ENCODE data around the gene ELN. TPM values are rescaled to one million over a fixed set of nuclear protein-coding genes. Genes with fewer than 3 reads are reported as not detected.
"Not testable (repeated sequence)": the region's sequence is repeated elsewhere in the genome, so short reads cannot be mapped to it uniquely, and the experiment has no call there.

The ELN gene
- polyA plus RNA-seq, result 54.4 TPM
- long read RNA-seq, donor 1, partial matches to known transcripts, result 28 of 33 reads
- long read RNA-seq, donor 1, other reads (novel, unspliced or antisense), result 0 of 33 reads
- long read RNA-seq, donor 2, partial matches to known transcripts, result 28 of 31 reads
- long read RNA-seq, donor 2, other reads (novel, unspliced or antisense), result 0 of 31 reads
- long read RNA-seq, donor 3, partial matches to known transcripts, result 0 of 5 reads
- long read RNA-seq, donor 3, other reads (novel, unspliced or antisense), result 0 of 5 reads
- long read RNA-seq, donor 4, result 0 reads
- long read RNA-seq, donor 5, partial matches to known transcripts, result 0 of 5 reads
- long read RNA-seq, donor 5, other reads (novel, unspliced or antisense), result 0 of 5 reads
- long read RNA-seq, donor 6, partial matches to known transcripts, result 0 of 4 reads
- long read RNA-seq, donor 6, other reads (novel, unspliced or antisense), result 0 of 4 reads
- long read RNA-seq, donor 7, partial matches to known transcripts, result 0 of 2 reads
- long read RNA-seq, donor 7, other reads (novel, unspliced or antisense), result 0 of 2 reads
- long read RNA-seq, donor 8, result 0 reads
- long read RNA-seq, donor 9, partial matches to known transcripts, result 23 of 24 reads
- long read RNA-seq, donor 9, other reads (novel, unspliced or antisense), result 0 of 24 reads
- long read RNA-seq, donor 10, partial matches to known transcripts, result 0 of 2 reads
- long read RNA-seq, donor 10, other reads (novel, unspliced or antisense), result 0 of 2 reads
- long read RNA-seq, donor 11, partial matches to known transcripts, result 0 of 3 reads
- long read RNA-seq, donor 11, other reads (novel, unspliced or antisense), result 0 of 3 reads

DNA sequence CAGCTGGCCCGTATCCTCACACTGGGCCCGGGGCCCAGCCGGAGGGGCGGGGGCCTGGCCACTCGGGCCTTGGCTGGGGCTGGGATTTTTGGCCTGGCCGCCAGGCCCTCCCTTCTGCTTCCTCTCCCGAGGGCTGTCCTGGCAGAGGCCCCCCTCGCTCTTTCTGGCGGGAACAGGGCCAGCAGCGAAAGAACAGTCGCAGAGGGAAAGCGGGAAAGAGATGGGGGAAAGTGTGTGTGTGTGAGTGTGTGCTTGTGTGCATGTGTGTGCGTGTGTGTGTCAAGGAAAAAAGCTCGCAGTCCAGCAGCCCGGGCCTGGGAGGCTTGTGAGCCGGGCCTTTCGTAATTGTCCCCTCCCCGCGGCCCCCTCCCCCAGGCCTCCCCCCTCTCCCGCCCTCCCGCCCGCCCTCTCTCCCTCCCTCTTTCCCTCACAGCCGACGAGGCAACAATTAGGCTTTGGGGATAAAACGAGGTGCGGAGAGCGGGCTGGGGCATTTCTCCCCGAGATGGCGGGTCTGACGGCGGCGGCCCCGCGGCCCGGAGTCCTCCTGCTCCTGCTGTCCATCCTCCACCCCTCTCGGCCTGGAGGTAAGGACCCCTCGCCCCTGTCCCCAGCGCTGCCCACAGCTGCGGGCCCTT, at the start of gene ELN:
ELN (plus strand) TSS at position 491 of the 638 bp plus-strand sequence; CDS start at position 506, 15 bp downstream.
- H3K9me3 ChIP-seq (ENCODE audit: control insufficient read depth, low read depth, low read length), result no peaks in the 10 kb centered on the region
- H3K27ac ChIP-seq (ENCODE audit: low read length), result peak within 1 kb of the TSS; percentile 42
- H3K27me3 ChIP-seq (ENCODE audit: control insufficient read depth, insufficient read depth, low read length), result peaks cover 22% of the 10 kb centered on the region
- DNase-seq, result peak; percentile 58 to 62
- no peaks in the 10 kb centered on the region for H3K36me3 ChIP-seq (ENCODE audit: control insufficient read depth, insufficient read depth, low read length)
- peaks cover 7% of the 10 kb centered on the region for H3K4me1 ChIP-seq (ENCODE audit: control insufficient read depth, insufficient read depth, low read length)
- no CpG with 5 or more reads among the region's 39 CpGs for WGBS (ENCODE audit: insufficient coverage, low lambda C conversion rate)
- peak within 1 kb of the TSS; percentile 46 for H3K4me3 ChIP-seq (ENCODE audit: low read length)

DNA sequence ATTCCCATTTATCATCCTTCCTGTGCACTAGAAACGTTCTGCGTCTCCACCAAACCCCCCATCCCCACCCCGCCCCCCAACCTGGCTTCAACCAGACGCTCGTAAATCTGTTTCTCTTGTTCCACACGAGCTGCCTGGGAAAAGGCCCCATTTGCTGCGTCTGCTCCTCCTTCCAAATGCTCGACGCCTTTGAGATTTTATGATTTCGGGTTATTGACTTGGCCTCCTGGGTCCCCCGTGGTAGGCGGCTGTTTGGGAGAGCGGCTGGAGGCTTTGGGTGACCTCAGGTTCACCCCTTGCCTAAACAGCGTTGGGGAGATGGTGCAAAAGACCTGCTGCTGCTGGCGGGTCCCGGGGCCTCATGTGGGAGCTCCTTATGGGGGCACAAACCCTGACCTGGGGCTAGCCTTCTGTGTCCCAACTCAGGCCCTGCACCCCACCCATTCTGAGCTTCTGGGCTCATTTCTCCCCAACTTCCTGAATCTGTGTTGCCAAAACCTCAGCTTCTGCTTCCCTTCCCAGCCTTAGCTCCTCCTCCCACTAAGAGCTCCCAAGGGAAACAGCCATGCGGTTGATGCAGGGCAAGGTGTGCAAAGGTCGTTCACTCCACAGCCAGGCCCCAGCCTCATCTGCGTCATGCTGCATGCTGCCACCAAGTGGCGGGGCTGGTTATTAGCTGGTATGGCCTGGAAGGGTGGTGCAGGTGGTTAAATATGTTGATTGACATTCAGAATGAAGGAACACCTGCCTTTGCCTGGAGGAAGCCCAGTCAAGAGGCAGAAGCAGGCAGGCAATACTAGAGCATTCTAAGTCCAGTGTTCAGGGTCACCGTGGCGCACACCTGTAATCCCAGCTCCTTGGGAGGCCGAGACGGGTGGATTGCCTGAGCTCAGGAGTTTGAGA, 49.1 kb upstream of the ELN start:
- Histone ChIP-seq H3K27ac (ENCODE audit: low read length) (peak overlapping the region; percentile 90), H3K36me3 (ENCODE audit: control insufficient read depth, insufficient read depth, low read length) (no peaks in the 10 kb centered on the region), H3K4me3 (ENCODE audit: low read length) (no peak overlapping the region), H3K4me1 (ENCODE audit: control insufficient read depth, insufficient read depth, low read length) (peaks cover 28% of the 10 kb centered on the region), H3K9me3 (ENCODE audit: control insufficient read depth, low read depth, low read length) (peaks cover 5% of the 10 kb centered on the region), H3K27me3 (ENCODE audit: control insufficient read depth, insufficient read depth, low read length) (no peaks in the 10 kb centered on the region)
- peak; percentile 91 to 93 for DNase-seq
- no CpG with 5 or more reads among the region's 24 CpGs for WGBS (ENCODE audit: insufficient coverage, low lambda C conversion rate)

DNA sequence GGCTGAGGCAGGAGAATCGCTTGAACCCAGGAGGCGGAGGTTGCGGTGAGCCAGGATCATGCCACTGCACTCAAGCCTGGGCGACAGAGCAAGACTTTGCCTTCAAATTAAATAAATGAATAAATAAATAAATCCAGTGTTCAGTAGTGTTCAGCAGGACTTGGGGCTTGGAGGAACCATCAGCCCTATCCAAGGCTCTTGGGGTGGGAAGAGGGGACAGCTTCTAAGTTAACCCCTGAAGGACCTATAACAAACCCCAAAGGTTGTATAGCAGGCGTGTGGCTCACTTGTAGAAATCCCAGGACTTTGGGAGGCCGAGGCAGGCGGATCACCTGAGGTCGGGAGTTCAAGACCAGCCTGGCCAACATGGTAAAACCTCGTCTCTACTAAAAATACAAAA, 48.3 kb upstream of the ELN start:
- not testable (repeated sequence) for H3K27ac ChIP-seq (ENCODE audit: low read length); H3K27me3 ChIP-seq (ENCODE audit: control insufficient read depth, insufficient read depth, low read length); H3K36me3 ChIP-seq (ENCODE audit: control insufficient read depth, insufficient read depth, low read length); DNase-seq; H3K4me3 ChIP-seq (ENCODE audit: low read length); H3K9me3 ChIP-seq (ENCODE audit: control insufficient read depth, low read depth, low read length)
- H3K4me1 ChIP-seq (ENCODE audit: control insufficient read depth, insufficient read depth, low read length), result peaks cover 28% of the 10 kb centered on the region
- WGBS (ENCODE audit: insufficient coverage, low lambda C conversion rate), result no CpG with 5 or more reads among the region's 9 CpGs

DNA sequence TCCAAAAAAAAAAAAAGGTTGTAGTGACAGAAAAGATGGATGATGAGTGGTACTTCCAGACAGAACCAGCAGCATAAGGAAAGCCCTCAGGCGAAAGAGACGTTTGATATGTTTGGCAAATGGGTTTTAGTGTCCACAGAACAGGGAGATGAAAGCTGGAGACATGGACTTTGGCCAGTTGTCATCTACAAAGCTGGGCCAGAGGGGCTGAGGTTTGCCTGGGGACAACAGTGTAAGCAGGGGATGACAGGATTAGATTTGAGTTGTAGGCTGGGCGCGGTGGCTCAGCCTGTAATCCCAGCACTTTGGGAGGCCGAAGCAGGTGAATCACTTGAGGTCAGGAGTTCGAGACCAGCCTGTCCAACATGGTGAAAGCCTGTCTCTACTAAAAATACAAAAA, 47.8 kb upstream of the ELN start:
- Histone ChIP-seq H3K27me3 (ENCODE audit: control insufficient read depth, insufficient read depth, low read length) (no peaks in the 10 kb centered on the region), H3K27ac (ENCODE audit: low read length) (no peak overlapping the region), H3K9me3 (ENCODE audit: control insufficient read depth, low read depth, low read length) (peaks cover 5% of the 10 kb centered on the region), H3K4me1 (ENCODE audit: control insufficient read depth, insufficient read depth, low read length) (peaks cover 28% of the 10 kb centered on the region), H3K36me3 (ENCODE audit: control insufficient read depth, insufficient read depth, low read length) (no peaks in the 10 kb centered on the region), H3K4me3 (ENCODE audit: low read length) (no peak overlapping the region)
- DNase-seq, result no peak
- no CpG with 5 or more reads among the region's 6 CpGs for WGBS (ENCODE audit: insufficient coverage, low lambda C conversion rate)

DNA sequence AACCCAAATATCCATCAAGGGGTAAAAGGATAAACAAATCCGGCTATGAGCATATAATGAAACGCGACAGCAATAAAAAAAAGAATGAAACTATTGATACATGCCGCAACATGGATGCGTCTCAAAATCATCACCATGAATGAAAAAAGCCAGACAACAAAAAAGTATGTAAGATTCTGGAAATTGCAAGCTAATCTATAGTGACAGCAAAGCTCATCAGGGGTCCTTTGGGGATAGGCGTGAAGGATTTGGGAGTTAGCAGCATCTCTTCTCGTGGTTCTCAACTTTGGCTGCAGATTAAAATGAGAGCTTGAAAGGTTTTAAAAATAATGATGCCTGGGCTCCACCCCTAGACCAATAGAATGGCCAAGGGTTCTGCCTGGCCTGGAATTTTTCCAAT, 46.0 kb upstream of the ELN start:
- Histone ChIP-seq H3K27ac (ENCODE audit: low read length) (no peak overlapping the region), H3K4me3 (ENCODE audit: low read length) (no peak overlapping the region), H3K4me1 (ENCODE audit: control insufficient read depth, insufficient read depth, low read length) (peaks cover 24% of the 10 kb centered on the region), H3K36me3 (ENCODE audit: control insufficient read depth, insufficient read depth, low read length) (no peaks in the 10 kb centered on the region), H3K9me3 (ENCODE audit: control insufficient read depth, low read depth, low read length) (peaks cover 5% of the 10 kb centered on the region), H3K27me3 (ENCODE audit: control insufficient read depth, insufficient read depth, low read length) (no peaks in the 10 kb centered on the region)
- WGBS (ENCODE audit: insufficient coverage, low lambda C conversion rate), result 88% methylated on average over 5 of the region's 7 CpGs
- no peak for DNase-seq

DNA sequence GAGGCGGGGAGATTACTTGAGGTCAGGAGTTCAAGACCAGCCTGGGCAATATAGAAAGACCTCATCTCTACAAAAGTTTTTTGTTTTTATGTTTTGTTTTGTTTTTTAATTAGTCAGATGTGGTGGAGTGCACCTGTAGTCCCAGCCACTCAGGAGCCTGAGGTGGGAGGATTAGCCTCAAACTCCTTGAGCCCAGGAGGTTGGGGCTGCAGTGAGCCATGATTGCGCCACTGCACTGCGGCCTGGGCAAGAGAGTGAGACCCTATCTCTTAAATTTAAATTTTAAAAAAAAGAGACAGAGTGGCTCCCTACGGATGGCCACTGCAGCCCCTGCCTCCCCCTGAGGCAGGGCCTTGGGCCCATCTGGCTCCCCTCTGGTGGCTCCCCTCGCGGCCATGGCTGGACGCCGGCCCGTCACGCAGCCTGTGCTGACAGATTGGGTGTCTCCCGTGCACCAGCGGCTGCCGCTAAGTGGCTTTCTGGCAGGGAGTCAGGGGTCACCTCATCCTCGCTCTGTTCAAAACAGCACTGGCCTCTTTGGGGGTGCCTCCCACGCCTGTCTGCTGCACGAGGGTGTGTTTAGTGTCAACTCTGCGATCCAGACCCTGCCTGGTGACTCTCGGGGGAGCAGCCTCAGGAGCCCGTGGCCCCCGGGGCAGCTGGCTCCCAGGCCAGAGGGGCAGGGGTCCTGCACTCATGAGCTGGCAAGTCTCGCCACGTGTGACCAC, 44.4 kb upstream of the ELN start:
- no peak overlapping the region for H3K4me3 ChIP-seq (ENCODE audit: low read length)
- no peak overlapping the region for H3K27ac ChIP-seq (ENCODE audit: low read length)
- no peak for DNase-seq
- no peaks in the 10 kb centered on the region for H3K27me3 ChIP-seq (ENCODE audit: control insufficient read depth, insufficient read depth, low read length)
- peaks cover 8% of the 10 kb centered on the region for H3K4me1 ChIP-seq (ENCODE audit: control insufficient read depth, insufficient read depth, low read length)
- H3K9me3 ChIP-seq (ENCODE audit: control insufficient read depth, low read depth, low read length), result peaks cover 5% of the 10 kb centered on the region
- no peaks in the 10 kb centered on the region for H3K36me3 ChIP-seq (ENCODE audit: control insufficient read depth, insufficient read depth, low read length)
- WGBS (ENCODE audit: insufficient coverage, low lambda C conversion rate), result no CpG with 5 or more reads among the region's 22 CpGs

DNA sequence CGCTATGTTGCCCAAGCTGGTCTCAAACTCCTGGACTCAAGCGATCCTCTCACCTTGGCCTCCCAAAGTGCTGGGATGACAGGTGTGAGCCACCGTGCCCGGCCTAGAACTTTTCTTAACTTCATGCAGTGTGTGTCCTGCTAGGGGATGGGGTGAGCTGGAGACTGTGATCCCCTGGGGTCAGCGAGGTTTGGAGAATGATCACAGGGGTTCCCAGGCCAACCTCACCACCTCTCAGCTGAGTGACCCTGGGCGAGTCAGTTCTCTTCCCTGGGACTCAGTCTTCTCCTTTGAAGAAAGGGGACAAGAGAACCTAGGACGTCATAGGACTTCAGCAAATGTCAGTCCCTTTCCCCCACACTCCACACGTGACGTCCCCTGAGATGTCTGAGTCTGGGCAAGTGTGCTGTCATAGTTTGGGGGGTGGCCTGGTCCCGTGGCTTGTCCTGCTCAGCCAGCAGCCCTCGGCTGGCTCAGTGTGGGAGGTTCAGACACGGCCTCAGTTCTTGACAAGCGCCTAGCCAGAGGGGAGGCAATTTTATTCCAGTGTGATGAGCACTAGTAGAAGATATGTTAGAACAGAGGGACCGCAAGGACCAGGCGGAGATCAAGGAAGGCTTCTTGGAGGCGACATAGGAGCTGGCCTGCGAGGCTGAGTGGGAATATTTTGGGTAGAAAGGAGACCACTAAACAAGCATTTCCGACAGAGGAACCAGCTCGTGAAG, 43.3 kb upstream of the ELN start:
- DNase-seq, result no peak
- peaks cover 5% of the 10 kb centered on the region for H3K9me3 ChIP-seq (ENCODE audit: control insufficient read depth, low read depth, low read length)
- H3K4me3 ChIP-seq (ENCODE audit: low read length), result no peak overlapping the region
- H3K27ac ChIP-seq (ENCODE audit: low read length), result no peak overlapping the region
- no peaks in the 10 kb centered on the region for H3K4me1 ChIP-seq (ENCODE audit: control insufficient read depth, insufficient read depth, low read length)
- WGBS (ENCODE audit: insufficient coverage, low lambda C conversion rate), result 100% methylated on average over 2 of the region's 19 CpGs
- H3K27me3 ChIP-seq (ENCODE audit: control insufficient read depth, insufficient read depth, low read length), result no peaks in the 10 kb centered on the region
- H3K36me3 ChIP-seq (ENCODE audit: control insufficient read depth, insufficient read depth, low read length), result no peaks in the 10 kb centered on the region

DNA sequence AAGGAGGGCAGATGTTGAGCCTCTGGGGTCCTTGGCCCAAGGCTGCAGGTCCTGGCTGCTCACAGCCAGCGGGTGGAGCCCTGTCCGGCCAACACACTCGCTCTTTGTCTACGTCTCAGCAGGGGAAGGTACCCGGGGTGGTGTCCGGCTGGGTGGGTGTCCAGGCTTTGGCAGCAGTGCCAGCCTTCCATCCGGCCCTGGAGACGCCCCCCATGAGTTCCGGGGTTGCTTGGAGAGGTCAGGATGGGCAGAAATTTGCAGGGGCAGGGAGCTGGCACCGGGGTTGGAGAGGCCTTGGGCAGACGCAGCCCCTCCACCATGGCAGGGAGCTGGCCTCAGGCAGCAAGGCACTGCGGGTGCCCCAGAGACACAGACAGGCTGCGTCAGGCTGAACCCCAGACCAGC, 42.2 kb upstream of the ELN start:
- peaks cover 5% of the 10 kb centered on the region for H3K9me3 ChIP-seq (ENCODE audit: control insufficient read depth, low read depth, low read length)
- H3K4me3 ChIP-seq (ENCODE audit: low read length), result no peak overlapping the region
- no peaks in the 10 kb centered on the region for H3K27me3 ChIP-seq (ENCODE audit: control insufficient read depth, insufficient read depth, low read length)
- no CpG with 5 or more reads among the region's 13 CpGs for WGBS (ENCODE audit: insufficient coverage, low lambda C conversion rate)
- no peak for DNase-seq
- no peak overlapping the region for H3K27ac ChIP-seq (ENCODE audit: low read length)
- H3K4me1 ChIP-seq (ENCODE audit: control insufficient read depth, insufficient read depth, low read length), result no peaks in the 10 kb centered on the region
- H3K36me3 ChIP-seq (ENCODE audit: control insufficient read depth, insufficient read depth, low read length), result no peaks in the 10 kb centered on the region

DNA sequence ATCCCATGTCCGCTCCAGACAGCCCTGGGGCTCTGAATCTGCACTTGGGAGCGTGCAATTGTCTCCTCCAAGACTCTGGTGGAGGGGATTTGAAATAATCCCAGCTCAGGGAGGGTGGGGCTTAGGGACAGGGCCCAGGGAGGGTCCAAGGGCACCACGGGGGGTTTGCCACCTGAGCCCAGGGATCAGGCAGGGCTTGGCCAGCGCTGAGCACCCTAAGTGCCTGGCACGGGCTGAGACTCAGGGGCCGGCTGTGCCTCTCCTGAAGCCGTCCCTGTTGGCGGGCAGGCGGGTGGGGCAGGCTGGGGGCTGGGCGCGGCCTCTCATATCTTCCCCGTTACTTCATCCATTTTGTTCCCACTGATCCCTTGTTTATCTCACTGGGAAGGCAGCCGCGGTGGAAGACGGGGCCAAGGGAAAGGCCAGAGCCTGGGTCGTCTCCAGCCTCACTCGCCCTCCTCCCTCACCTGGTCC, 41.8 kb upstream of the ELN start:
- Histone ChIP-seq H3K4me1 (ENCODE audit: control insufficient read depth, insufficient read depth, low read length) (no peaks in the 10 kb centered on the region), H3K36me3 (ENCODE audit: control insufficient read depth, insufficient read depth, low read length) (no peaks in the 10 kb centered on the region), H3K4me3 (ENCODE audit: low read length) (no peak overlapping the region), H3K27me3 (ENCODE audit: control insufficient read depth, insufficient read depth, low read length) (no peaks in the 10 kb centered on the region), H3K9me3 (ENCODE audit: control insufficient read depth, low read depth, low read length) (peaks cover 5% of the 10 kb centered on the region), H3K27ac (ENCODE audit: low read length) (no peak overlapping the region)
- no peak for DNase-seq
- WGBS (ENCODE audit: insufficient coverage, low lambda C conversion rate), result no CpG with 5 or more reads among the region's 17 CpGs
